Measurements from ENCODE around the gene CHST14.

CHST14 gene

DNA sequence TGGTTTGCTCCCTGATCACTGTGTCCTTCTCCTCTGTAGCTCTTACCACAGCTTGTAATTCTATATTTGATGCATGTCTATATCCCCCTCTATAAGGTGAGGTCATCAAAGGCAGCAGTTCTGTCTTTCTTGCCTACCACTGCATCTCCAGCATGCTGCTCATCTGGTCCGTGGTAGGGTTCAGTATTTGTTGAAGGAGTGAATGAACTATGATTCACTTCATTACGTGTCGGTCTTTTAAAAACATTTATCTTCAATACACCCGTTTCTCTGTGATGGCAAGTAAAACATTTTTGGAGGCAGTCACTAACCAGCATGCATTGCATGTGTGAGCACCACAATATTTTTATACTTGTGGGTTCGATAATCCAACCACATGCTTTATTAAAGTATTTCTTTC is 27.6 kb downstream of the CHST14 start:
- DNase-seq (ENCODE audit: extremely low read depth, low read depth), result no peak
- TF ChIP-seq, protein P1, sequence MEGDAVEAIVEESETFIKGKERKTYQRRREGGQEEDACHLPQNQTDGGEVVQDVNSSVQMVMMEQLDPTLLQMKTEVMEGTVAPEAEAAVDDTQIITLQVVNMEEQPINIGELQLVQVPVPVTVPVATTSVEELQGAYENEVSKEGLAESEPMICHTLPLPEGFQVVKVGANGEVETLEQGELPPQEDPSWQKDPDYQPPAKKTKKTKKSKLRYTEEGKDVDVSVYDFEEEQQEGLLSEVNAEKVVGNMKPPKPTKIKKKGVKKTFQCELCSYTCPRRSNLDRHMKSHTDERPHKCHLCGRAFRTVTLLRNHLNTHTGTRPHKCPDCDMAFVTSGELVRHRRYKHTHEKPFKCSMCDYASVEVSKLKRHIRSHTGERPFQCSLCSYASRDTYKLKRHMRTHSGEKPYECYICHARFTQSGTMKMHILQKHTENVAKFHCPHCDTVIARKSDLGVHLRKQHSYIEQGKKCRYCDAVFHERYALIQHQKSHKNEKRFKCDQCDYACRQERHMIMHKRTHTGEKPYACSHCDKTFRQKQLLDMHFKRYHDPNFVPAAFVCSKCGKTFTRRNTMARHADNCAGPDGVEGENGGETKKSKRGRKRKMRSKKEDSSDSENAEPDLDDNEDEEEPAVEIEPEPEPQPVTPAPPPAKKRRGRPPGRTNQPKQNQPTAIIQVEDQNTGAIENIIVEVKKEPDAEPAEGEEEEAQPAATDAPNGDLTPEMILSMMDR (IDR thresholded peaks at IDR 0.05; ENCODE audit: low read depth, low read length), result no peak

DNA sequence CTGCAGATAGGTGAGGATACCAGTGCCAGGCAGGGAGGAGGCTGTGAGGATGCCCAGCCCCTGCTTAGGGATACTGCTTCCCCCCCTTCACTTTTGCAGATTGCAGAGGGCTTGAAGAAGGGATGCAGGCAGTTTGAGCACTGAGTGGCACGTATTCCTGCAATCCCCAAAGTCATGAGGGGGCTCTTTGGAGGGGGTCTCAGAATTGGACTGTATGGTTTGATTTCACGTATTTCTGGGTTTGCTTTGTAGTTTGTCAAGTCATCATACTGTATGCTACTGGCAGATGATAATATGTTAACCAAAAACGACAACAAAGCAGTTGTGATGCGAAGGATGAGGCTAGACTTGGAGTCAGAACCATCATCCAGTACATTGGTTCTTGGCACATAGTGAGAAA is 28.1 kb downstream of the CHST14 start:
- DNase-seq (ENCODE audit: extremely low read depth, low read depth), result no peak
- TF ChIP-seq, protein P1 (IDR thresholded peaks at IDR 0.05; ENCODE audit: low read depth, low read length), result no peak

DNA sequence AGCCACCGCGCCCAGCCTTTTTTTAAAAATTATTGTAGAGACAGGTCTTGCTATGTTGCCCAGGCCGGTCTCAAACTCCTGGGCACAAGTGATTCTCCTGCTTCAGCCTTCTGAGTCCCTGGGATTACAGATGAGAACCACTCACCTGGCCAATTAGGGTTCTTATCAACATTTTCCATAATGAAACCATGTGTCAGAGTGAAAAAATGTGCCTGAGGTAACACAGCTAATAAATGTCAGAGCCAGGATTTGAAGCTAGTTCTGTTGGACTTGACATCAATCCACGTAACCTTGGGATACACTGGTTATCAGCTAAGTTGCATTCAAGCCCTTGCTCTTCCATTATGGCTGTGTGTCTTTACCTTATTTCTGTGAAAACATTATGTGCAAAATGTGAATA is 29.1 kb downstream of the CHST14 start:
- DNase-seq (ENCODE audit: extremely low read depth, low read depth), result no peak

DNA sequence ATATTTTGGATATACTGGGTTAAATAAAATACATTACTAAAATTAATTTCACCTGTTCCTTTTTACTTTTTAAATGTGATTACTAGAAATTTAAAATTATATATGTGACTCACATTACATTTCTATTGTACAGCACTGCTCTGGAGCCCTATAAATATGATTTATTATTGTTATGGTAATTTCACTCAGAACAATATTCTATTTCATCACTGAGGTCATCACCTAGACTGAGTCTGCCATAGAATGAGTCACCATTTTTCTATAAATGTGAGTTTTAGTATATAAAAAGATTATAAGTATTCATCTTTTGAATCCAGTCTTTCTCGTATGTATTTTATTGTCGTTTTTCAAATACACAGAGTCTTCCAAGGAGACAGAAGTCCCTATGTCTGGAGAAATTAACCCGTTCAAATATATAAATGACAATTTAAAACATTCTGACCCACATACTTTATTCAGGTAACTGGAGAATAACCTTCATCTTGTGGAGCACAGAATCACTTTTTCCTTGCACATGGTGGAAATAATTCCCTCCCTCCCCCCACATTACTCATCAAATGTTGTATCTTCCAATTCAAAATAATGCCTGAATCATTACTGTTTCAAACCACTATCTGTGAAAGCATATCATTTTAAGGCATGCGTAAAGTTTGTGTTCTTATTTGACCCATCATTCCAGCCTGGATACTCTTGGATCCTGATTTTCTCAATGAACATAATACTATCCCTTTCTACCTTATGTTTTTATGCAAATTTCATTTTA is 30.0 kb downstream of the CHST14 start:
- DNase-seq (ENCODE audit: extremely low read depth, low read depth), result no peak
- TF ChIP-seq, protein P1 (IDR thresholded peaks at IDR 0.05; ENCODE audit: low read depth, low read length), result no peak

More for the DNA sequence above, 29.1 kb downstream of the CHST14 start:
- TF ChIP-seq, protein P1 (IDR thresholded peaks at IDR 0.05; ENCODE audit: low read depth, low read length), result no peak

DNA sequence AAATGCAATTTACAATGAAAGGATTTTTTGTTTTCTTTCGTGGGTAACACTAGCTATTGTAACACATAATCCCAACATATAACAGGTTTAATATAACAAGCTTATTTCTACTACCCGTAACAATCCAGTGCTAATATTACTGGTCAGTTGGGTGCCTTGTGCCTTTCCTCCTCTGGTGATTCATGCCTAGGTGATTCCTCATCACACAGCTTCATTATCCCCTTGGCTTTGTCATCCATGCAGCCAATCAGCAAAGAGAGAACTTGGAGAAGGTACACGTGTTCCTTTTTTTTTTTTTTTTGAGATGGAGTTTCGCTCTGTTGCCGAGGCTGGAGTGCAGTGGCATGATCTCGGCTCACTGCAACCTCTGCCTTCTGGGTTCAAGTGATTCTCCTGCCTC is 30.7 kb downstream of the CHST14 start:
- TF ChIP-seq, protein P1 (IDR thresholded peaks at IDR 0.05; ENCODE audit: low read depth, low read length), result no peak
- DNase-seq (ENCODE audit: extremely low read depth, low read depth), result no peak

DNA sequence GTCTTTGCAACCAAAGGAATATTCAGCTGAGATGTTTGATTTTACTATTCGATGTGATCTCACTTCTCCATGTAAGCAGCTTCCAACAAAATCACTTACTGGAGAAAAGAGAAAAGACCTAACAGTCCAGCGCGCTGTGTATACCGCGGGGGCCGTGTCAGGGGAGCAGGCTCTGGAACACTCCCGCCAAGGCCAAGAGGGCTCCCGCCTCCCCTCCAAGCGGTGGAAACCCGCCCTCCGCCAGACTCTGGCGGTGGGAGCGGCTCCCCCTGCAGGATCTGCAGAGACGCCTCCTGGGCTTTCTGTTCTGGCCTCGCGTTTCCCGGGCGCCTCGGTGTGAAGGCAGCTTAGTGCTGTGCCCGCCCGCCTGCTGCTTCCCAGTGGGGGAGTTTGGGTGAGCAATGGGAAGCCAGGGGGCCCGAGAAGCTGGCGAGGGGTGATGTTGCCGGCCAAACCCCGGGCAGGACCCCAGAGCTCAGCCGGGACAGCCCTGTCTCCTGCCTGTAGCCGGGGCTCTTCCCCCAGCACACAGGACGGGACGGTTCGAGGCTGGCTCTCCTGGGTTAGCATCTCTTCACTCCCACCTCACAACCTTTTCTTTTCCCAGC is 36.3 kb downstream of the CHST14 start:
- DNase-seq (ENCODE audit: extremely low read depth, low read depth), result peak; percentile 32
- TF ChIP-seq, protein P1 (IDR thresholded peaks at IDR 0.05; ENCODE audit: low read depth, low read length), result peak; percentile 81

DNA sequence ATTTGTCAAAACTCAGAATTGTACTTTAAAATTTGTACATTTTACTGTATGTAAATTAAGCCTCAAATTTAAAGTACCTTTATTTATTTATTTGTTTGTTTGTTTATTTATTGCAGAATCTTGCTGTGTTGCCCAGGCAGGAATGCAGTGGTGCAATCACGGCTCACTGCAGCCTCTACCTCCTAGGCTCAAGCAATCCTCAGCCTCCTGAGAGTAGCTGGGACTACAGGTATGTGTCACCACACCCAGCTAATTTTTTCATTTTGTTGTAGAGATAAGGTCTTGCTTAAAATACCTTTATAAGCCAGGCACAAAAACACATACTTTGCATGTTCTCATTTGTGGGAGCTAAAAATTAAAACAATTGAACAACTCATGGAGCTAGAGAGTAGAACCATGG is 37.4 kb downstream of the CHST14 start:
- no peak for DNase-seq (ENCODE audit: extremely low read depth, low read depth)
- TF ChIP-seq, protein P1 (IDR thresholded peaks at IDR 0.05; ENCODE audit: low read depth, low read length), result no peak
